ENCODE data around the gene APOL4.

The APOL4 gene

DNA sequence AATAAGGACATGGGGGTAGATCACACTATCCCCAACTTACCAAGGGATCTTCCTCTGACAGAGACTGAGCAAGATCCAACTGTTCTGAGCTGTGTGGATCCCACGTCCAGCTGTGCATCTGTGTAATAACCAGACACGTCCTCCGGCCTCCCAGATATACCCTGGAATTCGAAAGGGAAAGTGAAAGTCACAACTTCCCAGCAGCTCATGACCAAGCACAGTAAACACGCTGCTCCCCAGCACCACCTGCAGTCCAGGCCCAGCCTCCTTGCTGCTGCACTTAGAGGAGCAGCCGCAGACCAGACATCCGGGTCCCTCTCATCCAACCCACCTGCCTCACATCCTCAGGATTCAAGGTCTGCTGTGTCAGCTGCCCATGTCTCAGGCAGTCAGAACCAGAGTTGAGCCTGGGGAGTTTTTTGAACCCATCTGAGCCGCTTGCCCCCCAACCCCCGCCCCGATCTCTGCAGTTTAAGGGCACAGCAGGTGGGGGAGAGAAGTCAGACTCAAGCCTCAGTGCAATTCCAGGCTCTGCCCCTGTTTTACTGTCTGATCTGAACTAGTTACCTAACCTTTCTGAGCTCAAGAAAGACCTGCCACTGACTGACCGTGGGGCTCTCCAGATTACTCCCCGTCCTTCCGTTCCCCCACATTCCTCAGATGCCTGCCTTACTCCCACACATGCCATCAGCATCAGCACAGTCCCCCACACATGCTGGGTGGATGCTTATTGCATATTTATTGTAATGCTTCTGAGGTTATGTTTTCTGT, 38.0 kb upstream of the APOL4 start, which contains the start of gene APOL2:
TSS of gene APOL2 (minus strand) at position 127 of the 771 bp plus-strand sequence. CDS start 6,365 bp downstream, outside the sequence.
- Histone ChIP-seq H2BK12ac (ENCODE audit: low read length) (no peak within 1 kb of the TSS), H3K79me1 (ENCODE audit: low read depth, low read length) (no peaks in the 10 kb centered on the region), H3K36me3 (replicated peaks in 1 of 2; ENCODE audit: control insufficient read depth in 2 of 2, insufficient read depth in 2 of 2, low read length in 2 of 2) (peaks cover 0 to 13% of the 10 kb centered on the region in 2 donors), H2BK5ac (ENCODE audit: low read length) (no peak within 1 kb of the TSS), H3K18ac (ENCODE audit: low read length) (peak within 1 kb of the TSS; percentile 45), H3K27ac (replicated peaks; ENCODE audit: low read length) (no peak within 1 kb of the TSS), H4K8ac (ENCODE audit: low read depth, low read length) (no peak within 1 kb of the TSS), H3K9ac (ENCODE audit: low read depth, low read length, poor library complexity) (no peak within 1 kb of the TSS), H3K9me3 (replicated peaks in 1 of 2; ENCODE audit: control insufficient read depth in 2 of 2, insufficient read depth in 1 of 2, low read depth in 1 of 2, low read length in 2 of 2) (peaks cover 0 to 13% of the 10 kb centered on the region in 2 donors), H4K91ac (ENCODE audit: low read depth, low read length, poor library complexity) (no peak within 1 kb of the TSS), H3K27me3 (ENCODE audit: control insufficient read depth in 3 of 3, insufficient read depth in 3 of 3, low read depth in 1 of 3, low read length in 3 of 3) (no peaks in the 10 kb centered on the region), H2BK15ac (ENCODE audit: low read length) (no peak within 1 kb of the TSS), H2AK5ac (ENCODE audit: low read depth, low read length) (no peak within 1 kb of the TSS), H3K14ac (ENCODE audit: low read length) (no peak within 1 kb of the TSS), H2BK120ac (ENCODE audit: low read depth, low read length) (no peak within 1 kb of the TSS), H3K4ac (ENCODE audit: low read length) (no peak within 1 kb of the TSS), H3K4me2 (ENCODE audit: insufficient read depth, low read length, poor library complexity, severe bottlenecking) (peak within 1 kb of the TSS; percentile 58), H3K23ac (ENCODE audit: low read depth, low read length, poor library complexity) (no peak within 1 kb of the TSS), H3K4me3 (ENCODE audit: low read length in 2 of 2) (peak within 1 kb of the TSS in 1 of 2 donors; percentile 83), H3K4me1 (ENCODE audit: control insufficient read depth in 2 of 2, insufficient read depth in 1 of 2, low read depth in 1 of 2, low read length in 2 of 2) (peaks cover 10% of the 10 kb centered on the region in 2 donors), H2AFZ (ENCODE audit: low read length) (peak within 1 kb of the TSS; percentile 95)
- DNase-seq (ENCODE audit: low spot score): peak; percentile 40
- WGBS, 2 donors (ENCODE audit: extremely low coverage in 2 of 2, insufficient read length in 2 of 2, insufficient replicate concordance in 1 of 2): no CpG with 5 or more reads among the region's 13 CpGs

DNA sequence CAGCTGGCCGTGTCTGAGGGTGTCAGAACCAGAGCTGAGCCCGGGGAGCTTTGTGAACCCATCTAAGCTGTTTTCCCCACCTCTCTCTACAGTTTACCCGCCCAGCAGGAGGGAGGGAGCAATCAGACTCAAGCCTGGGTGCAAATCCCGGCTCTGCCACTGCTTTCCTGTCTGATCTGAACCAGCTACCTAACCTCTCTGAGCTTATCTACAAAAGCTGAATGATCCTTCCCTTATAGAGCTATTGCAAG, 37.5 kb upstream of the APOL4 start:
- no peak overlapping the region for H3K23ac ChIP-seq (ENCODE audit: low read depth, low read length, poor library complexity)
- H2BK120ac ChIP-seq (ENCODE audit: low read depth, low read length): no peak overlapping the region
- no peak overlapping the region for H3K9ac ChIP-seq (ENCODE audit: low read depth, low read length, poor library complexity)
- DNase-seq (ENCODE audit: low spot score): no peak
- no peaks in the 10 kb centered on the region for H3K79me1 ChIP-seq (ENCODE audit: low read depth, low read length)
- WGBS, 2 donors (ENCODE audit: extremely low coverage in 2 of 2, insufficient read length in 2 of 2, insufficient replicate concordance in 1 of 2): no CpG with 5 or more reads among the region's 4 CpGs
- H4K8ac ChIP-seq (ENCODE audit: low read depth, low read length): no peak overlapping the region
- no peak overlapping the region for H4K91ac ChIP-seq (ENCODE audit: low read depth, low read length, poor library complexity)
- no peak overlapping the region for H2AK5ac ChIP-seq (ENCODE audit: low read depth, low read length)
- no peaks in the 10 kb centered on the region for H3K27me3 ChIP-seq (ENCODE audit: control insufficient read depth in 3 of 3, insufficient read depth in 3 of 3, low read depth in 1 of 3, low read length in 3 of 3)
- H2BK5ac ChIP-seq (ENCODE audit: low read length): no peak overlapping the region
- no peak overlapping the region for H3K27ac ChIP-seq (replicated peaks; ENCODE audit: low read length)
- peak overlapping the region; percentile 58 for H3K4me2 ChIP-seq (ENCODE audit: insufficient read depth, low read length, poor library complexity, severe bottlenecking)
- H3K36me3 ChIP-seq (replicated peaks in 1 of 2; ENCODE audit: control insufficient read depth in 2 of 2, insufficient read depth in 2 of 2, low read length in 2 of 2): peaks cover 0 to 13% of the 10 kb centered on the region in 2 donors
- no peak overlapping the region for H3K4ac ChIP-seq (ENCODE audit: low read length)
- no peak overlapping the region for H2BK12ac ChIP-seq (ENCODE audit: low read length)
- peak overlapping the region; percentile 95 for H2AFZ ChIP-seq (ENCODE audit: low read length)
- peaks cover 10% of the 10 kb centered on the region in 2 donors for H3K4me1 ChIP-seq (ENCODE audit: control insufficient read depth in 2 of 2, insufficient read depth in 1 of 2, low read depth in 1 of 2, low read length in 2 of 2)
- no peak overlapping the region for H3K14ac ChIP-seq (ENCODE audit: low read length)
- peaks cover 0 to 13% of the 10 kb centered on the region in 2 donors for H3K9me3 ChIP-seq (replicated peaks in 1 of 2; ENCODE audit: control insufficient read depth in 2 of 2, insufficient read depth in 1 of 2, low read depth in 1 of 2, low read length in 2 of 2)
- H2BK15ac ChIP-seq (ENCODE audit: low read length): no peak overlapping the region
- peak overlapping the region in 1 of 2 donors; percentile 83 for H3K4me3 ChIP-seq (ENCODE audit: low read length in 2 of 2)
- no peak overlapping the region for H3K18ac ChIP-seq (ENCODE audit: low read length)

DNA sequence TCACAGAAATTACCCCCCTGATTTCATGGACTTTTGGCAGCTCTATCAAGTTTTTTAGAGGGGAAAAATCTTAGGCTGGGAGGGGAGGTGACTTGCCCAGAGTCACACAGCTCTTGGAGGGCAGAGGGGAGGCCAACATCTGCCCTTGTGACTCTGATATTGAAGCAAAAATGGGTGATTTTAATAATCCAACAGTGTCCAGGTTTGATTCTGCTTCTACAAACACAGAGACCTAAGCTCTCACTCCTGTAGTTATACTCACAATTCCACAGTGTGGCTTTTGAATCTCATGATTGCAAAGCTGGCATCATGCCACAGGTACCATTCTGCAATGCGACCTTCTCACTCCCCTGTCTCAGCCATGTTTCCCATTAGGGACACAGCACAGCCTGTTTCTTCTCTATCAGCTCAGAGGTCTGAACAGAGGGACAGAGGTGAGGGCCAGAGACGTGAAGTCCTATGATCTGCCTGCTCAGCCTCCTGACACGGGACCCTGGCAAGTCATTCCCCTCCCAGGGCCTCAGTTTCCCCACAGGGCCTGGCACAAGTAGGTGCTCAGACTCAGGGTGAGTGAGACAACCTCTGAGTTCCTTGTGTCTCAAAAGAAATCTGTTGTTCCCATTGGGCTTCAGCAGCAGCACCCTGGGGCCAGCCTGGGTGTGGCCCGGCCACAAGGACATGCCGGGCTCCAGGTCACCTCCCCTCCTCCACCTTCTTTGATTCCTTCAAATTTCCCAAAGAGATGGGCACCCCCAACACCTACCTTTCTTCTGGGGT, 37.0 kb upstream of the APOL4 start:
- Histone ChIP-seq H3K4me1 (ENCODE audit: control insufficient read depth in 2 of 2, insufficient read depth in 1 of 2, low read depth in 1 of 2, low read length in 2 of 2) (peaks cover 10% of the 10 kb centered on the region in 2 donors), H2BK120ac (ENCODE audit: low read depth, low read length) (no peak overlapping the region), H3K9ac (ENCODE audit: low read depth, low read length, poor library complexity) (no peak overlapping the region), H2AK5ac (ENCODE audit: low read depth, low read length) (no peak overlapping the region), H3K79me1 (ENCODE audit: low read depth, low read length) (no peaks in the 10 kb centered on the region), H4K8ac (ENCODE audit: low read depth, low read length) (no peak overlapping the region), H4K91ac (ENCODE audit: low read depth, low read length, poor library complexity) (no peak overlapping the region), H3K4me3 (ENCODE audit: low read length in 2 of 2) (peak overlapping the region in 1 of 2 donors; percentile 83), H3K23ac (ENCODE audit: low read depth, low read length, poor library complexity) (no peak overlapping the region), H3K14ac (ENCODE audit: low read length) (no peak overlapping the region), H3K4ac (ENCODE audit: low read length) (no peak overlapping the region), H2BK5ac (ENCODE audit: low read length) (no peak overlapping the region), H2AFZ (ENCODE audit: low read length) (peak overlapping the region; percentile 95), H2BK15ac (ENCODE audit: low read length) (no peak overlapping the region), H3K36me3 (replicated peaks in 1 of 2; ENCODE audit: control insufficient read depth in 2 of 2, insufficient read depth in 2 of 2, low read length in 2 of 2) (peaks cover 0 to 13% of the 10 kb centered on the region in 2 donors), H3K9me3 (replicated peaks in 1 of 2; ENCODE audit: control insufficient read depth in 2 of 2, insufficient read depth in 1 of 2, low read depth in 1 of 2, low read length in 2 of 2) (peaks cover 0 to 13% of the 10 kb centered on the region in 2 donors), H3K27ac (replicated peaks; ENCODE audit: low read length) (no peak overlapping the region), H2BK12ac (ENCODE audit: low read length) (no peak overlapping the region), H3K4me2 (ENCODE audit: insufficient read depth, low read length, poor library complexity, severe bottlenecking) (peak overlapping the region; percentile 58), H3K27me3 (ENCODE audit: control insufficient read depth in 3 of 3, insufficient read depth in 3 of 3, low read depth in 1 of 3, low read length in 3 of 3) (no peaks in the 10 kb centered on the region), H3K18ac (ENCODE audit: low read length) (peak overlapping the region; percentile 45)
- no peak for DNase-seq (ENCODE audit: low spot score)
- WGBS, 2 donors (ENCODE audit: extremely low coverage in 2 of 2, insufficient read length in 2 of 2, insufficient replicate concordance in 1 of 2): no CpG with 5 or more reads among the region's 5 CpGs
